ENCODE measurements around the gene DACT2.
A peak's percentile ranks its signal among the peaks of the same experiment; 100 is the strongest.
"Not testable (repeated sequence)": the region's sequence is repeated elsewhere in the genome, so short reads cannot be mapped to it uniquely, and the experiment has no call there.

DACT2 gene, protein sequence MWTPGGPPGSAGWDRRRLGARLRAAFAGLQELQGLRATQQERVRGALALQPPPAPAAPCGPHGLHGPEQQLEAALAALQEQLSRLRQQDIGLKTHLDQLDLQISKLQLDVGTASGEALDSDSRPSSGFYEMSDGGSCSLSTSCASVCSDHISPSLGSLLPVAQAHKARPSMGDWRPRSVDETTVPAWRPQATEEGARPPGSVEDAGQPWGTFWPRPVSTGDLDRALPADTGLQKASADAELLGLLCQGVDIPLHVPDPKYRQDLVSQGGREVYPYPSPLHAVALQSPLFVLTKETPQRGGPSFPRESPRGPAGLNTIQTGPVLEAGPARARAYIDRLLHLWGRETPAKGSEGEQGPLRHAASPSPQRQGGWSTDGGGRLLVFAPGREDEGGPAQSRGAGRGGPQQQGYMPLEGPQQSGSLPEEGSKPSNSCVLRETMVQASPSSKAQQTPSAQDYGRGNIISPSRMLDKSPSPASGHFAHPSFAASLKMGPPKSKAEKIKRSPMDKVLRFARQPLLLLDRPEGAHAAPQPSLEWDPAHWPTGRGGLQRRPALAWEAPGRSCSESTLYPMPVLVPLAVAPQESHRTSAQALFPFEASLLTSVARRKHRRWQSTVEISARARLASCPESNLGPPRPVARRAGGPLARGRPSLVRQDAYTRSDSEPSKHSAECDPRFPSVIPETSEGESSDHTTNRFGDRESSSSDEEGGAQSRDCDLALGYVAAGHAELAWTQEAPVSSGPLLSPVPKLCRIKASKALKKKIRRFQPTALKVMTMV

DNA sequence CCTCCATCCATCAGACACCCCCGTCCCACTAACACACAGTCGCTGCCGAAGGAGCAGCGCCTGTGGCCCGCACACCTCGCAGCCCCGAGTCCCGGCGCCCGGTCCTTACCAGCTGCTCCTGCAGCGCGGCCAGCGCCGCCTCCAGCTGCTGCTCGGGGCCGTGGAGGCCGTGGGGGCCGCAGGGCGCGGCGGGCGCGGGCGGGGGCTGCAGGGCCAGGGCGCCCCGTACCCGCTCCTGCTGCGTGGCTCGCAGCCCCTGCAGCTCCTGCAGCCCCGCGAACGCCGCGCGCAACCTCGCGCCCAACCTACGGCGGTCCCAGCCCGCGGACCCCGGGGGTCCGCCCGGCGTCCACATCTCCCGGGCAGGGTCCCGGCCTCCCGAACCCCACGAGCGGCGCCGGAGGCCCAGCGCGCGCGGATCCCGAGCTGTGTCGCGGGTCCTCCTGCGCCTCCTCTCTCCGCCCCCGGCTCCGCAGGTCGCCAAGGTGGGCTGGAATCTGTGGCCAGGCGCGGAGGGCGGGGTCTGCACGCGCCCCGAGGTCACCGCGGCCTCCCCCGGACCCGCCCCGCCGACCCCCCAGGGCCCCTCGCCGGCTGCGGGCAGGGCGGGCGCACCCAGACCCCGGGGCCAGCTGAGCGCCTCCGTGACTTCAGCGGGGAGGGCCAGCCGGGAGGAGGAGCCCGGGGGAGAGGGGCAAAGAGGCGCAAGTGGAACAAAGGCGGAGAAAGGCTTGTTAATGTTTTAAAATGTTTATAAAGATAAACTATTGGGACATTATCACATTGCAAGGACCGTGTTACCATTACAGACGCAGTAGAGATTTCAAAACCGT lies at the start of gene DACT2:
Gene DACT2 (minus strand): TSS at position 499 of the 833 bp plus-strand sequence. CDS start 144 bp downstream, at position 355.
- no peak for DNase-seq

DNA sequence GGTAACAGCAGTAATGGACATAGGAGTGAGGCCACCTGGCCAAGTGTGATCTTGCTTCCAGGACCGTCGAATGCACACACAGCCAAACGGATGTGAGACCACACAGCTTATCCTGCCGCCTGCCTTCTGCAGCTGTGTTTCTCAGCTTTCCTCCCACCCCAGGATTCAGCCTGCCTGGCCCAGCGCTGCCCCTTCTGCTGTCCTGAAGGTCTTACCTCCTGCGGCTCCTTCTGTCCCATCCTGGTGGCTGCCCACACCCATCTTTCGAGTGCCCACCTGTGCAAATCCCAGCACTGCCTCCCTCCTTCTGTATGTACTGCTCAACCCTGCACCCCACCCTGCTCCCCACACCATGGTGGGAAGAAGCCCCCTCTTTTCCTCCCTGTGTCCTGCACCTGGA lies 49.4 kb upstream of the DACT2 start:
- no peak for DNase-seq

DNA sequence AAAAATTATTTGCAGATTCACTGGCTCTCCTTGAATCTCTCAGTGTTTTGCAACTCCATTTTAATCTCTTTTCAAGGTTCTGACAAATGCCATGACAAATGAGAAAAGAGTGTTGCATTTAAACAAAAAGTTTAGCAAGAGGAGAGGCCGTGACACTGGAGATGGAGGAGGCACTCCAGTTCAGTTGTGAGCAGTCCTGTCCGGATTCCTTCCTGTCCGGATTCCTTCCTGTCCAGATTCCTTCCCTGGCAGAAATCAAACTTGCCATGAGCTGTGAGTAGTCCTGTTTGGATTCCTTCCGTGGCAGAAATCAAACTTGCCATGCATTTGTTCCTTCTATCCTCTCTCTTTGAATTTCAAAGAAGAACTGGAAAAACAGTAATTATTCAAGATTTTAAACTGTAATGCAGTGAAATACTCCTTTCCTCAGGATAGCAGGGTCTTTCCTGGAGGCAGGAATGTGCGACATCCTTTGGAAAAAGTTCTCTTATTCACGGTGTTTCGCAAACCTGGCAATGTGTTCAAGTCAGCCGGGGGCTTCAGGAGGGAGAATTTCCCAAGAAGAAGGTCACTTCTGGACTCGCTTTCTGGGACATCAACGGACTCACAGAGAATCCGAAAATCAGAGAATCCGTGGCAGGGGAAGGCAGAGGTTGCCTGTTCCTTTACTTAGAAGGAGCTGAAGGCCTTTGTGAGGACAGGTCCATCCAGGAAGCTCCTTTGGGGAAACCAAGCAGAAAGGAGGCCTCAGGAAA lies 48.7 kb upstream of the DACT2 start:
- DNase-seq = no peak

DNA sequence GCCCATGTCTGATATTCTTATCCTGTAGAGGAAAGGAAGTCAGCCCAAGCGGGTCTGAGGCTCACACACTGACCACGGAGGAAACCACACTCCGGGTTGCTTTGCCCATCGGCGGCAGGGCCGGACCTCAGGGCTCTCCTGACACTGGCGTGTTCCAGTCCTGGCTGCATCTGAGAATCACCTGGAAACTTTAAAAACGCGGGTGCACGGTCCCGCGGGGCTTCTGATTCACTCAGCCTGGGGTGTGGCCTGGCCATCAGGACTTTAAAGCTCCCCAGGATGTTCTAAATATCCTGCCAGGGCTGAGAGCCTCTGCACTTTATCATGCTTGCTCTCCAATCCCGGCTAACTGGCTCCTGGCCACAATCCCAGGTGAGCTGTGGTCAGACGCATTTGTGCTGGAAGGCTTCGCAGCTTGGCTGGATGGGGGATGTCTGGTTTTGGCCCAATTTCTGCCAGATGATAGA lies 47.7 kb upstream of the DACT2 start:
- no peak for DNase-seq

DNA sequence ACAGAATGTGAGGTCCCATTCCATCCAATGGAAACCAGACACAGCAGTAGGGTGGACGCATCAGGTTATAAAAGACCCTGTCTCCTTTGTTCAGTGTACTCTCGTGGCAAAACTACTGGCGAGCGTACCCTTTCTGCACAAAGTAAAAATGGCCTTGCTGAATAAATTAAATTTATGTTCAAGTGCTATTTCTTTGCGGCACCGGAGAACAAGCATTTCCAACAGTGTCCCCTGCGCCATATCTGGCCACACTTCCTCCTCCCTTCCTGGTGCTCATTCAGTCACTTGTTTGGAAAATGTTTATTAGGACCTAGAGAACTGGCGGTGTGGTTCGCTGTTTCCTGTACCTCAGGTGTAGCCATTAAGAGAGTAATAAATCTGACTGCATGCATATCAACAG lies 46.9 kb upstream of the DACT2 start:
- DNase-seq = no peak

DNA sequence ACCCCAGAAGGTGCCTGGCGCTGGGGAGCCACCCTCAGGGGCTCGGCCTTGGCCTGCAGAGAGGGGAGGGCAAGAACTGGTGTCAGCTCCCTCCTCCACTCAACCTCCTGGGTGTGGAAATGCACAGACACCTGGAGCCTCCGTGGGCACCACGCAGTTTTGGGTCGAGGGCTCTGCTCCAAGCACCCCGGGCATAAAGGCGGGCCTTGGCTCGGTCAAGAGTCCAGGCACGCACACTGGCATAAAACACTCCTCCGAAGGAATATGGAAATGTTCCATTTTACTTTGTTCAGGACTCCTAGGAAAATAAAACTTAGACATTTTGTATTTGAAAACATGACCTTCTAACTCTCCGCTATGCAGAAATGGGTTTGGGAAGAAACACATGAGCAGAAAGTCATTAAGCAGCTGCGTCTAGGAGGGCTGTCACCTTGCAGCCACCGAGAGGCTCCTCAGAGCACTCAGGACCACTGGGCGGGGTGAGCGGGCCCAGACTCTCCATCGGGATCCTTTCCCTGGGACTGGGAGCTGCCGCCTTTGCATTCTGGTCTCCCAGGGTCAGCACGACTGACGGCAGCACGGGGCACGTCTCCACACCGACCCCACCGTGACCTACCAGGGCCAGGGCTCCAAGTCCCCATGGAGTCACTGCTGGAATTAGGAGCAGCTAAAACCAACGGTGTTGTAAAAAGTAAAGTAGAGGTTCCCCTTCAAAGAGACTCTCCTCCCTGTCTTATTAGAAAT lies 46.0 kb upstream of the DACT2 start:
- DNase-seq = no peak

DNA sequence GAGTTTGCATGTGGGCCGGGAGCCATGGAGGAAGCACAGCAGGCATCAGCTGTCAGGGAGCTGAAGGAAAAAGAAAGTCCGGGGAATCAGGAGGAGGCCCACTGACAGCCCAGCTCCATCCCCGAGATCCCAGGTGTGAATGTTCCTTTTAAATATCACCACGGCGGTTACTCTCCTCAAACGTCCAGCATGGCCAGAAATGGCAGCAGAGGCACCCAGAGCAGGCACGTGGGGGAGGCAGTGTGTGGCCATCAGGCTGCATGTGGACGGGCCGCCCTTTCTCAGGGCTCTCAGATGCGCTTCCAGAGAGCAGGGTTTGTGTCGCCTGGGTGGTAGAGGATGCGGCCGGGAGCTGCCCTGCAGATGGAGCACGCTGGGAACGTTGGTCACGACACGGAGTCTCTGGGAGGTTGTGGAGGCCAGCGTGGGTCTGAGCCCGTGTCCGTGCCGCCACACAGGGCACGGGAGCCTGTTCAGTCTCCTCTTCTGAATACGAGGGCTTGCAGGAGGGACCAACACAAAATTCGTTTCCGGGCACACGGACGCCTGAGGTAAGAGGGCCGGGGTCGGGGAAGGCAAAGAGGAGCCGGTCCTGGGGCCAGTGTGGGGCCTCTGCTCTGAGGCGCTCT lies 45.3 kb upstream of the DACT2 start:
- DNase-seq = no peak

DNA sequence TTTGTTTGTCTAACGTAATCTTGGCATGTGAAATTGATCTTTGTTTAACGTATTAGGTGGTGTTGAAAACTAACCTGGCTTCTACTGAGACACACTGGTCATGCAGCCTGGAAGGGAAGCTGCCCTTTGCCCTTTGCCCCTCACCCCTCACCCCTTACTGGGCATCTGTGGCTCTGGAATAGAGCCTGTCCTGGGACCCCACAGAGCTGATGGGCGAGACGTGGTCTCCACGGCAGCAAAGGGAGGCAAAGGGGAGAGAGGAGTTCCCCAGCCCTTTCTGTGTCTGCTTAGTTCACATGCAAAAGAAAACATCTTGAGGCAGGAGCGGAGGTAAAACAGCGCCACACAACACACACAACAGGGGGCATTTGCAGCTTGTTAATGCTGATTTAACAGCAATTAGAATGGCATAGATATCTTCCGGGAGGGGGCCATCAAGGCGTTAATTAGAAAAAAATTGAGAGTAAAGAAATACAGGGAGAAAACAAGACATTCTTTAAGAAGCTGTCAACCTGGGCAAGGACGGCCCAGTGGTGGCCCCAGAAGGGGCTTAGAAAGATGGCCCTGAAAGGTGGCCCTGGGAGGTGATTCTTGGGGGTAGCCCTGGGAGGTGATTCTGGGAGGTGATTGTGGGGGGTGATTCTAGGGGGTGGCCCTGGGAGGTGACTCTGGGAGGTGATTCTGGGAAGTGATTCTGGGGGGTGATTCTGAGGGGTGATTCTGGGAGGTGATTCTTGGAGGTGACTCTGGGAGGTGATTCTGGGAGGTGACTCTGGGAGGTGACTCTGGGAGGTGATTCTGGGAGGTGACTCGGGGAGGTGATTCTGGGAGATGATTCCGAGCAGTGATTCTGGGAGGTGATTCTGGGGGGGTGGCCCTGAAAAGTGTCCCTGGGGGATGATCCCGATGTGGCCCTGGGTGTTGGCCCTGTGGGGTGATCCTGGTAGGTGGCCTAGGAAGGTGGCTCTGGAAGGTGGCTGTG lies 44.5 kb upstream of the DACT2 start:
- no peak for DNase-seq

DNA sequence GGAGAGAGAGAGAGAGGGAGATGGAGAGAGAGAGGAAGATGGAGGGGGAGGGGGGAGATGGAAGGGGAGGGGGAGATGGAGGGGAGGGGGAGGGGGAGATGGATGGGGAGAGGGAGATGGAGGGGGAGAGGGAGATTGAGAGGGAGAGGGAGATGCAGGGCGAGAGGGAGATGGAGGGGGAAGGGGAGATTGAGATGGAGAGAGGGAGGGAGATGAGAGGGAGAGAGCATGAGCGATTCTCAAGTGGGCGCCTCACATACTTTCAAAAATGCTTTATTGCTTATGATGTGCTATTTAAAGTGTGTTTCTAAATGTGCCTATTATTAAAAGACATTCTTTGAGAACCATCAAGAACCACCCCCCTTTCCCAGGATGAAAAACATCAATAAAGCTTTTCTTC lies 43.7 kb upstream of the DACT2 start:
- no peak for DNase-seq

DNA sequence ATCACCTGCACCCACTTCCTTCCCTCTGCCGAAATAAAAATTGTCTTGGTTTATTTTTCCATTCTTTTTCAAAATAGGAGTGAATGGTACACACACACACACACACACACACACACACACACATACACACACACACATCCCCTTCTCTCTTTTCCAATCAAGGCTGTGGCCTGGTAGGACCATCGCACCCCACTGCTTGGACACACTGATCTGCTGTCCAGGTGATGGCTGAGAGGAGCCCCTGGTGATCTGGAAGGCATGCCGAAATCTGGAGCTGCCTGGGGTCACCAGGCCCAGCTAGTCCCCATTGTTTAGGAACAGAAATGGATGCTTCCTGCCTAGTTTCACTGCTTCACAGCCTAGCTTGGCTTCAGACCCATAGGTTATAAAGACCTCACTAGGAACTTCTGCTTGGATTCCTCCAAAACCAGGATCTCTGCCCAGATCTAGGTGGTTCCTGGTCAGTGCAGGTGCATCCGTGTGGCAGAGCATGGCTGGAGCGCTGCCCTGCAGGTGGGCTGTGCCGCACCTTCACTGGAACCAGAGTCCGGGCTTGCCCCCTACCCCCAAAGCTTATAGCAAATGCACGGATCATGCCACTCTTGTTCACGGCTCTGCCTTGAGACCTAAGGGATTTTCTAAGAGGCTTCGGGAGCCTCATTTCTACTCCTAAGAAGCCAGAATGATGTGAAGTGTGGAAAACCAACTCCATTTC lies 42.9 kb upstream of the DACT2 start:
- no peak for DNase-seq

DNA sequence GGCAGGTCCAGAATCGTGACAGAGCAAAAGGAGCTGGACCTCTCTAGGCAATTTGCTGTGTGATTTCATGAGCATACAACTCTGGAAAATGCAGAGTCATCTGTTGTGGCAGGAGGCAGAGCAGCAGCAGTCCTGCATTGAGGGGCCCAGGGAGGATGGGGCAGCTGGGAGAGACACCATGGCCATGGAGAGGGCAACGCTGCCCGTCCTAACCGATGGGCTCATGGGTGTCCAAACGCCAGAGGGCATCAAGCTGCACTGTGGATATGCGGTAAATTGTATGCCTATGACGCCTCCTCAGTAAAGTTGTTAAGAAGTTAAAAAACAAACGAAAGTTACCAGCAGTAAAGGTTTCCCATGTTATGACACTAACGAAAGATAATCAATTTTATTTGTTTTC lies 42.2 kb upstream of the DACT2 start:
- no peak for DNase-seq

DNA sequence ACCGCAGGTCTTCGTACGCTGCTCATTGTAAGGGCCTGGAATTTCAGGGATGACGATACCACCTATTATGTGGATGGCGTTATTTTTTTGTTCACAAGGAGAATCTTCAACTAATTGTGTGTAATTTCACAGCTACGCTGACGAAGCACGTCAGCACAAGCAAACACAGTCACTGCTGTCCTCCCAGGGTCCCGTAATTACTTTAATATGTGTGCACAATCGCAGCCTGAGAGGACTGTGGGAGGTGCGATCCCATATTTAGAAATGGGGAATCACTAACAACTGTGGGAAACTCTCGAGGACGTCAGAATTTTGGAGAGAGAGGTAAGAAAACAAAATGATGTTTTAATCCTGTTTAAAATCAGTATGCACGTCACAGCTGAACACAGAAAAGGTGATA lies 40.2 kb upstream of the DACT2 start:
- no peak for DNase-seq

DNA sequence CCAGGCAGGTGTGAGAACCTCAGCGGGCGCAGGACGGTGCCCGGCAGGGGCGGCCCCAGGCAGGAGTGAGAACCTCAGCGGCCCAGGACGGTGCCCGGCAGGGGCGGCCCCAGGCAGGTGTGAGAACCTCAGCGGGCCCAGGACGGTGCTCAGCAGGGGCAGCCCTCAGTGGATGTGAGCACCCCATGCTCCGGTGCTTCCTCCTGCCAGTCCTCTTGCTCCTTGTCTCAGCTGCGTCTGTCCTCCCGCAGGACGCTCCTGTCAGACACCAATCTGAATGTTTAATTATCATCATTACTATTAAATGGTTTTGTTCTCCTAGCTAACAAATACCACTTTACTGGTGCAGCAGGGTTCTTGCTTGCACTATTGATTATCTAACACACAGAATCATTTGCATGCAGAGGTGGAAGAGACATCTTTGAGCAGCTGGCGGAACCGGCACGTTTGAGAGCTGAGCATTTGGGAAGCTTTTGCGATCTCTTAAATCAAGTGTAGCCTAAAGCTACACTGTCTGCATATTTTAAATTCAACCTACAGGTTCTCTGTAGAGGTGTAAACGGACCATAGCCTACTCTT lies 39.4 kb upstream of the DACT2 start:
- DNase-seq = no peak

DNA sequence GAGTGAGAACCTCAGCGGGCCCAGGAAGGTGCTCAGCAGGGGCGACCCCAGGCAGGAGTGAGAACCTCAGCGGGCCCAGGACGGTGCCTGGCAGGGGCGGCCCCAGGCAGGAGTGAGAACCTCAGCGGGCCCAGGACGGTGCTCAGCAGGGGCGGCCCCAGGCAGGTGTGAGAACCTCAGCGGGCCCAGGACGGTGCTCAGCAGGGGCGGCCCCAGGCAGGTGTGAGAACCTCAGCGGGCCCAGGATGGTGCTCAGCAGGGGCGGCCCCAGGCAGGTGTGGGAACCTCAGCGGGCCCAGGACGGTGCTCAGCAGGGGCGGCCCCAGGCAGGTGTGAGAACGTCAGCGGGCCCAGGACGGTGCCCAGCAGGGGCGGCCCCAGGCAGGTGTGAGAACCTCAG lies 37.3 kb upstream of the DACT2 start:
- DNase-seq = not testable (repeated sequence)

DNA sequence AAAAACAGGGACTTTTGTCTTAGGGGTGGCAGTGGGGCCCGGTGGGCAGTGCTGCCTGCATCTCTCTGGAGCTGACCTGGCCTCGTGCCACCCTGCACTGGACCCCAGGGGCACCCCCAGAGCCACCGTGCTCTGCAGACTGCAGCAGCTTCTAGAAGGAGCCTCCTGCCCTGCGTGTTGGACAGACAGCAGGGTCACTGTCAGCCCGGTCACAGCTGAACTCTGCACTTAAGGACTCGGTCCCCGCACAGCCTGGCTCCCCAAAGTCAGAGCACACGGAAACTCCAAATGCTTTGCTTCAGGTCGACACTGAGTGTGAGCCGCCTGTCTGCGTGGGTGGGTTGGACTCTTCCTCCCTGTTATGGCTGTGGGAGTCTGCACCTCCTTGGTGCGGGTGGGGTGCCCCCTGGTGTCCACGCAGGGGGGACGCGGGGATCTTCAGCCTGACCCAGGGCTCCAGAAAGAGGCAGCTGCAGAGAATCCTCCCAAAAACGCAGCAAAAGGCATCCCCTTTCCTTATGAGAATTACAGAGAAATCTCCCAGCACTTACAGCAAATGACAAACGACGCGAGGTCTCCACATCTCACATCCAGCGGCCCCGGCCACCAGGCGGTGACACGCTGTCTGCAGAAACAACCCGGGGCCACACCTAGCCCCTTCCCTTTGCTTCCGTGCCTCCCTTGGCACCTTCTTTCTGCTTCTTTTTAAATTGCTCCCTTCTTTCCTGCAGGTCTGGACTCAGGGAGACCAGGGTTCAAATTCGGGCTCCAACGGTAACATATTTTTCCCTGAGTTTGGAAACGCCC lies 36.3 kb upstream of the DACT2 start:
- peak; percentile 52 for DNase-seq

DNA sequence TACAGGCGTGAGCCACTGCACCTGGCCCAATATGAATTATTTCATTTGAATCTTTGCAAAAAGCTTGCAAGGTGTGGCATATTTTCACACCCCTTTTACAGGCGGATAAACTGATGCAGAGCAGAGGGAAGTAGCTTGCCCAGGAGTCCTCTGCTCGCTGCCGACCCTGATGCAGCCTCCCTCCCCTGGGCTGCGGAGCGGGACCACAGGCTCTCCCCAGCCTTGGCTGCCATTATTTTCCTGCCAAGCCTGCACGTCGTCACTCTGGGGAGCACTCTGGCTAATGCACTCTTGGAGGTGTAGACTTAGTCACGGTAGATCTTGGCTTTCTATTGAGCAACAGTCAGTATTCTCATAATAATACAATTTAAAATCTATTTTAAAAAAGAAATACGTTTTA lies 34.8 kb upstream of the DACT2 start:
- no peak for DNase-seq

DNA sequence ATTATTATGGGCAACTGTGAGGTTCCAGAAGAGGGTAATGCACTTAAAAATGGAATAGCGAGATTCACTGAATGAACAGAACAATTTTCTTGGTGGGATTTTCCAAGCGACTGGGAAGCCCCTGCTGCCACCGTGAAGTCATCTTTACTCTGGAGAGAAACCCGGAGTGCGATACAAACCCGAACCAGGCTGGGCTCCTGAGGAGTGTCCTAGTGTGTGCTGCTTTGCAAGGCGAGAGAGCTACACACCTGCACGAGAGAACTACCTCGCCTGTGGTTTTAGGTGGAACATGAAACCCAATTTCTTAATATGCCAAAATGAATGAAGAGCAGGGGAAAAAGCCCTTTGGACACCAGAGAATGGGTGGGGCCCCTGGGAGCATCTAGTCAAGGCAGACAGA lies 33.5 kb upstream of the DACT2 start:
- DNase-seq = no peak

DNA sequence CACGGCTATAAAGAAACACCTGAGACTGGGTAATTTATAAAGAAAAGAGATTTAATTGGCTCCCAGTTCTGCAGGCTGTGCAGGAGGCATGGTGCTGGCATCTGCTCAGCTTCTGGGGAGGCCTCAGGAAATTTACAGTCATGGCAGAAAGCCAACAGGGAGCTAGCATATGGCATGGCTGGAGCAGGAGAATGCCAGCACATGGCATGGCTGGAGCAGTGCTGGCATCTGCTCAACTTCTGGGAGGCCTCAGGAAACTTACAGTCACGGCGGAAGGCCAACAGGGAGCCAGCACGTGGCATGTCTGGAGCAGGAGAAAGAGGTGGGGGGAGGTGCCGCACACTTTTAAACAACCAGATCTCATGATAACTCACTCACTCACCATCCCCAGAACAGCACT lies 32.5 kb upstream of the DACT2 start:
- no peak for DNase-seq
